Activated T-helper 1 cell treated with anti-CD3 and anti-CD28 coated beads, Interleukin-12 subunit alpha, Interleukin-12 subunit beta, Interleukin-2, Interleukin-4 antibody, amounts not matched to agents 30 ng/mL and 10 ng/mL and 1 ng/mL, durations not matched to agents 14 hours and 24 hours and 36 hours (primary cell): ENCODE data around the gene FAM13A. TPM values are rescaled to one million over a fixed set of nuclear protein-coding genes. Genes with fewer than 3 reads are reported as not detected.

Experiments used
- DNase-seq: peaks from one replicate; pipeline ENCODE4 v3.0.0; 2021; ENCODE audit warnings: low spot score
- H3K27ac Mint-ChIP-seq: one replicate; pipeline ENCODE4 v1.8.0; 2021; ENCODE audit warnings: mild to moderate bottlenecking, mixed read lengths
- H3K27me3 Mint-ChIP-seq: one replicate; pipeline ENCODE4 v1.8.0; 2022; ENCODE audit warnings: mild to moderate bottlenecking, moderate library complexity, mixed read lengths; ENCODE audit not compliant: insufficient read depth
- H3K36me3 Mint-ChIP-seq: one replicate; pipeline ENCODE4 v1.8.0; 2021; ENCODE audit warnings: low read depth, mixed read lengths
- H3K4me1 Mint-ChIP-seq: one replicate; pipeline ENCODE4 v1.8.0; 2021; ENCODE audit warnings: low read depth, mixed read lengths
- H3K4me3 Mint-ChIP-seq: one replicate; pipeline ENCODE4 v1.8.0; 2021; ENCODE audit warnings: mild to moderate bottlenecking, moderate library complexity, mixed read lengths
- H3K9me3 Mint-ChIP-seq: one replicate; pipeline ENCODE4 v1.8.0; 2021; ENCODE audit warnings: mixed read lengths
- intact Hi-C: fragments of 100-400 bp; cut with micrococcal nuclease; formaldehyde crosslinking; loops from one replicate; pipeline ENCODE4 v1.15.1; 2024
- total RNA-seq: library from RNA; stranded (reverse); gene quantifications from 2 replicates; pipeline ENCODE4 v1.2.3, GENCODE V29; 2022

The FAM13A gene
- total RNA-seq, 1 donor from 2014 or later, result 3.0 TPM

DNA sequence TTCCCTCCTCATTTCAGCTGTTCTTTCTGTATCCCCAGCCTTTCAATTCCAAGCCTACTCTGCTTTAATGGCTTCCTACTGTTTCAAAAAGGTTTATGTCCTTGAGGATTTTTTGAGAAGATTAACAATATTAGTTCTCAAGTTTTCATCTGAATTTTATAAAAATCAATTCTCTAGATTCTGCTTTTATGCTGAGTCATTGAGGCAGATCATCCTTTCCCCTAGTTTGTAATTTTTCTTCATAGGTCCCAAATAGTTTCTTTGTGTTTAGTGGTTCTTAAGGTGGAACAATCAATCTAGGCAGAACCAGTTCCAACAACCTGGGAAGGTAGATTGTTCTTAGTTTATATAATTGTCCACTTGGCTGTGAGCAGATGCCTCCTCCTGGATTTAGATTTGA is 259.3 kb downstream of the FAM13A start:
- H3K4me3 Mint-ChIP-seq, result no peak overlapping the region
- intact Hi-C loops, result no loop called here
- peaks cover 8% of the 10 kb centered on the region for H3K4me1 Mint-ChIP-seq
- H3K27me3 Mint-ChIP-seq, result peaks cover 12% of the 10 kb centered on the region
- peaks cover 3% of the 10 kb centered on the region for H3K36me3 Mint-ChIP-seq
- no peaks in the 10 kb centered on the region for H3K9me3 Mint-ChIP-seq
- DNase-seq, result no peak
- H3K27ac Mint-ChIP-seq, result no peak overlapping the region

DNA sequence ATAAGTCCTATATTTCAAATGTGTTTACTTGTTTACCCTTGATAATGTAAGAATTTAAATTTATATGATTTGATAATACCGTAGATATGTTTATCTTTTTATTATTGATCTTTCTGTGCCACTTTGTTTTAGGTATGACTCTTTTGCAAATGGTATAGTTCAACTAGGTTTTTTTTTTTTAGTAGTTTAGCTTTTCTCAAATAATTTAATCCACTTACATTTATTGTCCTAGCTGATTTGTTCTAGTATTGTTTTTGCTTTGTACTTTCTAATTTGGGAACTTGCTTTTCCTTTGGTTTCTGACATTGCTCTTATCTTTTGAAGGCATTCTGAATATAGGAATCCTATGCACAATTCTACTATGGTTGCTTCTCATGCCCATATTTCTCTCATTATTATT is 260.4 kb downstream of the FAM13A start:
- no peak for DNase-seq
- no peak overlapping the region for H3K27ac Mint-ChIP-seq
- H3K36me3 Mint-ChIP-seq, result peaks cover 3% of the 10 kb centered on the region
- H3K9me3 Mint-ChIP-seq, result no peaks in the 10 kb centered on the region
- peaks cover 19% of the 10 kb centered on the region for H3K4me1 Mint-ChIP-seq
- H3K4me3 Mint-ChIP-seq, result no peak overlapping the region
- H3K27me3 Mint-ChIP-seq, result peaks cover 15% of the 10 kb centered on the region
- intact Hi-C loops, result no loop called here

DNA sequence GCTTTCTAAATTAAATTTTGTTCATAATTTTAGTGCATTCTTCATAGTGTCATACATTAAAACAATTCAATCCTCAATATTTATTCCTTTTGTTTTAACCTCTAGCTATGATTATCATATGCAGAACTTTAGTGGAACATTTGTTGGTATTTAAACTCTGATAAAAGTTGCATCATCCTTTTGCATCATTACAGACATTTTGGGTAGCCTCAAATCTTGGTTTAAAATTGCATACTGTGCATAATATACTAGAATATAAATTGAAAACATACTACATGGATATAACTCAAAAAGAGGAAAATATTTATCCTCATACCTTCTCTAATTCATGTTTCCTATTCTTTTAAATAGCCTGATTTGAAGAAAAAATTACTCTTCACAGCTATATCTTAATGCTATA is 262.0 kb downstream of the FAM13A start:
- Mint-ChIP-seq H3K27ac (no peak overlapping the region), H3K36me3 (peaks cover 3% of the 10 kb centered on the region), H3K9me3 (no peaks in the 10 kb centered on the region), H3K4me3 (no peak overlapping the region), H3K27me3 (peaks cover 27% of the 10 kb centered on the region), H3K4me1 (peaks cover 21% of the 10 kb centered on the region)
- DNase-seq, result no peak
- intact Hi-C loops, result loop anchor here (5.0 kb wide), 3 partner anchors 98 to 317 kb away; partner anchors contain the start of genes NAP1L5 and TIGD2

DNA sequence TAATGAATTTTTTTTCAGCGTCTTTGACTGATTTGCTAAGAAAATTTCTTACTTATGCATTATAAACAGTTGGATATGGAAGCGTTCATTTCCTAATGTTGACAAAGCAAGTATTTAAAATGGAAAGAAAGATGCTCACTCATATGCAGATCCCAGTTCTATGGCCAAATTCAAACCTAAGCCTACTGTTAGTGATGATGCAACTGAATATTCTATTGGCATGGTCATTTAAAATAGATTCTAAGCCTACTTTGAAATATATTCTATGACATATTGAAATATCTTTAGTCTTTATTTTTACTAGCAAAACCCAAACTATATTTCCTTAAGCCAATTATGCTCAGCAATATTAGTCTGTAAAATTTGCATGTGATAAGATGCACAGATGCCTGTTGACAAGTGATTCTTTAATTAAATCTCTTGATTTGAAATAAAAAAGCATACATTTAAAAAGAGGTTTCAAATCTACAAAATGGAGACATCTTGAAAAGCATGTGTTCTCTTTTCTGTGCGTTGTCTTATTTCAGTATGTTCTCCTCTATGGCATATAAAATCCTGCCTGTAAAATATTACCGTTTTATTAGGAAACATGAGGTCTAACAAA is 262.8 kb downstream of the FAM13A start:
- Mint-ChIP-seq H3K27me3 (peaks cover 29% of the 10 kb centered on the region), H3K36me3 (peaks cover 10% of the 10 kb centered on the region), H3K4me3 (no peak overlapping the region), H3K4me1 (peaks cover 21% of the 10 kb centered on the region), H3K9me3 (no peaks in the 10 kb centered on the region), H3K27ac (no peak overlapping the region)
- DNase-seq, result no peak
- intact Hi-C loops, result loop anchor here (5.0 kb wide), 3 partner anchors 97 to 318 kb away; partner anchors contain the start of genes NAP1L5 and TIGD2

DNA sequence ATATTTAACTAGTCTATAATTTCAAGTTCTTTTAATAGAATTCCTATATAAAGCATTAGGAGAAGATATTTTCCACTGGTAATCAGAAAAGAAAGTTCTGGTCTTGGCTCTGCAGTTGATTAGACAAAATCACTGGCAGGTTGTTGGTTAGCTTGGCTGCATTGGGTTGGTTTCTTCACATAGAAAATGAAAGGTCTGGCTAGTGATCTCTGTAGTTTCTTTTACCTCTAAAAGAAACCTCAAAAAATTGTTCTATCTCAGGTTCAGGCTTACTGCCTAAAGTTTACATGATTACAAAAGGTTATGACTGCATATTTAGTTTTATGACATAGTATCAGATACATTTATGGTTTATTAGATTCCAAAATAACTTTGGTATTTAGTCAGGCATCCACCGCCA is 263.5 kb downstream of the FAM13A start:
- peaks cover 21% of the 10 kb centered on the region for H3K4me1 Mint-ChIP-seq
- H3K9me3 Mint-ChIP-seq, result no peaks in the 10 kb centered on the region
- H3K4me3 Mint-ChIP-seq, result no peak overlapping the region
- peaks cover 29% of the 10 kb centered on the region for H3K27me3 Mint-ChIP-seq
- H3K27ac Mint-ChIP-seq, result no peak overlapping the region
- intact Hi-C loops, result loop anchor here (2.0 to 5.0 kb wide), 6 partner anchors 96 to 635 kb away; partner anchors contain the start of genes ABCG2, HERC3, NAP1L5 and TIGD2
- no peak for DNase-seq
- peaks cover 11% of the 10 kb centered on the region for H3K36me3 Mint-ChIP-seq

DNA sequence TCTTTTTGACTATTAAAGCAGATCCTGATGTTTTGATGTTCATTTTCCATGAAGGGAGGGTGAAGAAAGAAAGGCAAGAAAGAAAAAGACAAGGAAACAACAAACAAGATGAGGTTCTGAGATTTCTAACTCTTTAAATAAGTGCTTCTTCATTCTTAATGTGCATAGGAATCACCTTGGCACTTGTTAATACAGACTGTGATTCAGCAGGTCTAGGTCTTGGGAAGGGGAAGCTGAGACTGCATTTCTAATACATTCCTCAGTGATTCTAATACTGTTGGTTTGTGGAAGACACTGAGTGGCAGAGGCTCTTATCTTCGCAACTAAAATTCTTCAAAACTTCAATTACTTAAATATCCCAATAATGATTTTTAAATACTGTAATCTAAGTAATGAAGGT is 264.2 kb downstream of the FAM13A start:
- intact Hi-C loops, result loop anchor here (1.0 to 5.0 kb wide), 8 partner anchors 10 to 634 kb away; partner anchors contain the start of genes ABCG2, HERC3, NAP1L5 and TIGD2
- no peak overlapping the region for H3K27ac Mint-ChIP-seq
- H3K36me3 Mint-ChIP-seq, result peaks cover 11% of the 10 kb centered on the region
- H3K4me3 Mint-ChIP-seq, result no peak overlapping the region
- H3K4me1 Mint-ChIP-seq, result peaks cover 21% of the 10 kb centered on the region
- DNase-seq, result no peak
- H3K27me3 Mint-ChIP-seq, result peaks cover 26% of the 10 kb centered on the region
- no peaks in the 10 kb centered on the region for H3K9me3 Mint-ChIP-seq

DNA sequence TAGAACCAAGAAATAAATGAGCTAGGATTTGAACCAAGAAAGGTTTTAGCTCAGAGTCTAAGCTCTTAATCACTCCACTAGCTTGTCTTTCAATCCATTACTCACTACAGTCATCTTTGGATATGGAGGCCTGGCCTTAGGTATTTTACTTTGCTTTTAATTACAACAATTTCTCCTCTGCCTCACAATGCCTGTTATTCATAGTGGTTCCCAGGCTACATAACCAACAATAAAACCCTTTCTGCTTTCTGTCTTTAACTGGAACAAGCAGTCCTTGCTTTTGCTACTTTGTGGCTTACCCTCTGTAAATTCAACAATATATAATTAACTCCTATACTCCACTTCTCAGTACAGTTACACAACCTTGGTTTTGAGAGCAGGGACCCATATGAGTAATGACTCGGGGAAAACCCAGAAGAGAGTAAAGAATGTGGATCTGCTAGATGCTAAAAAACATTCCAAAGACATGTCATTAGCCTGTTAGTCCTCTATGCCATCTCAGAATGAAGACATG is 264.7 kb downstream of the FAM13A start:
- Mint-ChIP-seq H3K27ac (no peak overlapping the region), H3K4me1 (peaks cover 21% of the 10 kb centered on the region), H3K36me3 (peaks cover 11% of the 10 kb centered on the region), H3K4me3 (no peak overlapping the region), H3K27me3 (peaks cover 21% of the 10 kb centered on the region), H3K9me3 (no peaks in the 10 kb centered on the region)
- no peak for DNase-seq
- intact Hi-C loops, result loop anchor here (1.0 to 5.0 kb wide), 8 partner anchors 11 to 634 kb away; partner anchors contain the start of genes ABCG2, HERC3, NAP1L5 and TIGD2

DNA sequence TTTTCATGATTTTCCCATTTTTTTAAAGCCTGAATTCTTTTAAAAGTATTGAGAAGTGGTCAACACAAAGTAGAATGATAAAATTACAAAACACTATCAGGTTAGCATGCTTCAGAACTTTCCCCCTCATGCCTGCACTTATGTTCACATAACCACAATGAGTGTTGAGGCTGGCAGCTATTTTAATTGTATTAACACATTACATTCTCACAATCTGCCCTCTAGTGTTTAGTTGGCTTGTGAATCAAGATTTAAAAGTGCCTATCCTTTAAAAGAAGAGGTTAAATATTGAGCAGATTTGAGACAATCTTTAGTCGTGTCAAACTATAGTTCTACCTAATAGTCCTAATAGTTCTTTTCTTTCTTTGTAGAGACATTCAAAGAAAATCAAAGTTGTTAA is 265.7 kb downstream of the FAM13A start:
- no peak overlapping the region for H3K4me3 Mint-ChIP-seq
- intact Hi-C loops, result loop anchor here (5.0 kb wide), 3 partner anchors 94 to 321 kb away; partner anchors contain the start of genes NAP1L5 and TIGD2
- peaks cover 21% of the 10 kb centered on the region for H3K4me1 Mint-ChIP-seq
- no peak overlapping the region for H3K27ac Mint-ChIP-seq
- peaks cover 16% of the 10 kb centered on the region for H3K27me3 Mint-ChIP-seq
- H3K9me3 Mint-ChIP-seq, result no peaks in the 10 kb centered on the region
- no peak for DNase-seq
- H3K36me3 Mint-ChIP-seq, result peaks cover 11% of the 10 kb centered on the region

DNA sequence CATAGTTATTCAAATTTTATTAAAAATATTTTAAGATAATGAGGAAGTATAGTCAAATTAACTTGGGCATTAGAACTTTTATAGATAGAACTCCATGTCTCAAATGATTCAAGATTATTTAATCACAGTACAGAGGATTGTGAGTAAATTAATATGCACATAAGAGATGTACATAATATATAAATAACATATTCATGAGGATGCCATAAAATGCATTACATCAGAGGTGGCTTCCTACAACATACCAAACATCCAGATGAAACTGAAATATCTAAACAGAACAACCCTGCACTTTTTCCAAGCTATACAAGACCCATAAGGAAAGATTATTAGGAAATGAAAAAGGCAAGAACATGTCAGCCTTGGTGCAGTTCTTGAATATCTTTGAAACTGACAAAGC is 268.1 kb downstream of the FAM13A start:
- DNase-seq, result no peak
- Mint-ChIP-seq H3K36me3 (peaks cover 23% of the 10 kb centered on the region), H3K4me1 (peaks cover 20% of the 10 kb centered on the region), H3K9me3 (no peaks in the 10 kb centered on the region), H3K27me3 (peaks cover 16% of the 10 kb centered on the region), H3K4me3 (no peak overlapping the region), H3K27ac (no peak overlapping the region)
- intact Hi-C loops, result no loop called here

DNA sequence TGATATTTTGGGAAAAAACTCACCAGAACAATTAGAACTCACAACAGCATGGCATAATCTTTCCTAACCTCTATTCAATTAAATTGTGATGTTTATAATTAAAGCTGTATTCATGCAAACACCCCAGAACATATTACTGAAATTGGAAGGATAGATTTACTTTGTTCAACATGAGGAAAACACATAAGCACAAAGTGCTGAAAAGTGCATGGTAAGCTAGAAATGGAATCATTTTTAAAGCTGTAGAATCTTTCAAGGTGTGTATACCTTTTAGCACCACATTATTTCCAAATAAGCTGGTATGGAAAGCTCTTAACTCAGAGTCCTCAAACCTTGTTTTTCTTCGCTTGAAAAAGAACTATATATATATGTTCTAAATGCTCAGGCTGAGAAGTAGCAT is 268.6 kb downstream of the FAM13A start:
- H3K36me3 Mint-ChIP-seq, result peaks cover 23% of the 10 kb centered on the region
- intact Hi-C loops, result no loop called here
- H3K27me3 Mint-ChIP-seq, result peaks cover 16% of the 10 kb centered on the region
- DNase-seq, result no peak
- no peak overlapping the region for H3K27ac Mint-ChIP-seq
- no peak overlapping the region for H3K4me3 Mint-ChIP-seq
- H3K9me3 Mint-ChIP-seq, result no peaks in the 10 kb centered on the region
- peaks cover 15% of the 10 kb centered on the region for H3K4me1 Mint-ChIP-seq

DNA sequence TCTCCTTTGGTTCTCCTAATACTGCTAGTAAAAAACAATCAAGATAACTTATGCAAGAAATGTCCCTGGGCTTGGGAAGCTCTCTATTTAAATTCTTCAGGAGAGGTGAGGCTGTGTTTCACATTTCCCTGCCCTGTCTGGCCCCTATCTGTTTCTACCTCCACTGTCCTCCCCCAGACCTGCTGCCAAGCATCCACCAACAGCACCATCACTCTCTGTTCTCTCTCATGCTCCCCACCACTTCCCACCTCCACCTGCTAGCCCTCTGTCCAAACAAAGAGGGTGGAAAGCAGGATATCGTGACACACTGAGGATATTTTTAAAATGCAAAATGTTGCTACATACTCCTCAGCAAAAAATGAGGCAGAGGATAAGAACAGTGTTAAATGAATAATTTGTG is 271.0 kb downstream of the FAM13A start:
- peaks cover 22% of the 10 kb centered on the region for H3K36me3 Mint-ChIP-seq
- peaks cover 11% of the 10 kb centered on the region for H3K27me3 Mint-ChIP-seq
- H3K27ac Mint-ChIP-seq, result no peak overlapping the region
- intact Hi-C loops, result no loop called here
- no peak overlapping the region for H3K4me3 Mint-ChIP-seq
- H3K4me1 Mint-ChIP-seq, result no peaks in the 10 kb centered on the region
- DNase-seq, result no peak
- no peaks in the 10 kb centered on the region for H3K9me3 Mint-ChIP-seq

DNA sequence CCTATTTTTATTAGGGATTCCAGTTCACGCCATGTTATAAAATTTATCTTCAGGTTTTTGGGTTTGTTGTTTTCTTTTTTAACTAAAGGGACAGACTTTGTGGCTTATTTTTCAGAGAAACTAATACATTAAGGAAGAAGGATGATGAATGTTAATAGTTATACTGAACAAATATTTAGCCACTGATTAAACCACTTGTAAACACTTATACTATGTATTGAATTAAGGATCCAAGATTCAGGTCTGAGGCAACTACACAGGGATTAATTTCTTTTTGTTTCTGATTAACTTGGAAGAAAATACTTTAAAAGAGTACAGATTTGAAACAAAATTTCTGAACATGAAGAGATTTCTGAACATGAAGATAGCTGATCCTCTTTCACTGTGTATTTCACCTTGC is 276.6 kb downstream of the FAM13A start:
- Mint-ChIP-seq H3K27me3 (no peaks in the 10 kb centered on the region), H3K27ac (no peak overlapping the region), H3K4me3 (no peak overlapping the region), H3K4me1 (no peaks in the 10 kb centered on the region), H3K9me3 (no peaks in the 10 kb centered on the region), H3K36me3 (peaks cover 11% of the 10 kb centered on the region)
- intact Hi-C loops, result no loop called here
- no peak for DNase-seq

DNA sequence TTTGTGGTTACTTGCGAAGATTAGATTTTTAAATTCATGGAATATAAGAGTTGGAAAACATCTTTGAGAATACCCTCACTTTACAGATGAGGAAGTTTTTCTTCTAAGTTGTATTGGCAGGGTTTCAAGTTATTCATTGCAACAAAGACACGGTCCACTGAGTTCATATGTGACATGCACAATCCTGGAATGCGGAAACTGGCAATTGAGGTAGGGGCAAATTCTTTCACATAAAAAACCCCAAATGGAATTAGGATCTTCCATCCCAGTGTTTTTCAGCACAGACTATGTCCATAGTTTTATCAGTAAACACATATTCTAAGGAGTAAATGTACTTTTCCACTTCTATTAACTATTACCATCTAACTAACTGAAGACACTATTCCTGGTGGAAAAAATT is 277.6 kb downstream of the FAM13A start:
- H3K4me3 Mint-ChIP-seq, result no peak overlapping the region
- no peaks in the 10 kb centered on the region for H3K27me3 Mint-ChIP-seq
- no peak for DNase-seq
- H3K4me1 Mint-ChIP-seq, result no peaks in the 10 kb centered on the region
- H3K36me3 Mint-ChIP-seq, result peaks cover 15% of the 10 kb centered on the region
- H3K9me3 Mint-ChIP-seq, result no peaks in the 10 kb centered on the region
- H3K27ac Mint-ChIP-seq, result no peak overlapping the region
- intact Hi-C loops, result no loop called here
